ENCODE data around the gene ENKUR. TPM values are rescaled to one million over a fixed set of nuclear protein-coding genes. Genes with fewer than 3 reads are reported as not detected.

ENKUR gene
- not detected in 2 replicates for total RNA-seq (2014; rRNA removed; shearing (Covaris generic))

DNA sequence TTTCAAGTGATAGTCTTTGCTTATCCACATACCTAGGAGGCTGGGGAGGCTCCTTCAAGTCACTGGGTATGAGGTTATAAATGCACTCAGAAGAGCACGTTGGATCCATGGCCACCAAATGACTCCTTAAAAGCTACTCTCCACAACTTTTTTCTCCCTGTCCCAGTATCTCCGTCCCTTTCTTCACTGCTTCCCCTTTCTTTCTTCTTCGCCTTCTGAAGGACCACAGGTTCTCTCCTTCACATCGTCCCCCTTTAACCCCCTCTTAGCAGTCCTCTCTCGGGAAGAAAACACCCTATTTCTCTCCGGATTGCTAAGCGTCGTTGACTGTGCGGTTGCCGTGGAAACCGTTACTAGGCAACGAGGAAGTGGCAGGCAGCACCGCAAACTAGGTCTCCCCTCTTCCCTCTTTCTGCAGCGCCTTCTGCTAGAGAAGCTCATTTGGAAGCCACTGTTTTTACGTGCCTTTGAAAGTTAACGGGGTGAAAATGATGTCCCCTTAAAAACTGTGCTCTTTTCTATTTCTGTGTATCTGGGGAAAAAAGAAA, at the start of gene ENKUR:
TSS of gene ENKUR (minus strand) at position 331 of the 548 bp plus-strand sequence. CDS start at position 109, 222 bp downstream.
- H3K9me3 ChIP-seq (replicated peaks): no peaks in the 10 kb centered on the region
- no peaks in the 10 kb centered on the region for H3K36me3 ChIP-seq
- DNase-seq (ENCODE audit: low read depth in 1 of 2, low spot score in 2 of 2): peak; percentile 91 to 98
- H3K27ac ChIP-seq: peak within 1 kb of the TSS; percentile 61
- no peaks in the 10 kb centered on the region for H3K27me3 ChIP-seq (replicated peaks)
- peaks cover 5% of the 10 kb centered on the region for H3K4me1 ChIP-seq (replicated peaks)
- H3K4me3 ChIP-seq: peak within 1 kb of the TSS; percentile 49

DNA sequence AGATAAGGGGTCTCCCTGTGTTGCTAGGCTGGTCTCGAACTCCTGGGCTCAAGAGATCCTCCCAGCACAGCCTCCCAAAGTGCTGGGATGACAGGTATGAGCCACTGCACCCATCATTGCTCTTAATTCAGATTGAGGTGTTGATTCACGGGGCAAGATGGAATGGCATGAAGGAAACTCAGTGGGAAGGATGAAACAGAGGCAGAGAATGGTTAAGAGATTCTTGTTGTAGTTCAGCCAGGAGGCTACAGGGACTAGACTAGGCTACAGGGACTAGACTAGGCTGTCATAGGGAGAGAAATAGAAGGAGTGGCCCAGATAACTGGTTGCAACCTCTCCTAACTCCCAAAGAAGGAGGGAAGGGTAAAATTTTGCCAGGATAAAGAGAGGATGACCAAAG, 48.4 kb upstream of the ENKUR start:
- no peak for DNase-seq (ENCODE audit: low read depth in 1 of 2, low spot score in 2 of 2)
- no peak overlapping the region for H3K4me3 ChIP-seq
- no peaks in the 10 kb centered on the region for H3K9me3 ChIP-seq (replicated peaks)
- H3K36me3 ChIP-seq: no peaks in the 10 kb centered on the region
- H3K4me1 ChIP-seq (replicated peaks): peaks cover 53% of the 10 kb centered on the region
- H3K27ac ChIP-seq: no peak overlapping the region
- no peaks in the 10 kb centered on the region for H3K27me3 ChIP-seq (replicated peaks)

DNA sequence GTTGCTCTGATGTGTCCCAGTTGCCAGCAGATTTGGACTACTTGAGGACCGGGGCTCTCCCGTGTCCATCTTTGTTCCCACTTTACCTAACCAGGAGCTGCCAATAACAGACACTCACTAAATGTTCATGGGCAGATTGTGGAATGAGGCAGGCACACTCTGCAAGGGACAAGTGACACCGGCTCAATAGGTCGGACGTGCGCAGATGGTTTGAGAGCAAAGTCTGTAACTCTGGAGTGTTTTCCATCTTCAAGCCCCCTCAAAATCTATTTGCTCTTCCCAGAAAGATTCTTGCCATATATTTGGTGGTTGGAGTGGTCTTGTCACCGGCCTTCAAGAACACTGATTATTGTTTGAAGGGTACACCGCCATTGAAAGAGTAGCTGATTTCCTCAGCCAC, 47.7 kb upstream of the ENKUR start:
- Histone ChIP-seq H3K4me3 (no peak overlapping the region), H3K27me3 (replicated peaks) (no peaks in the 10 kb centered on the region), H3K36me3 (no peaks in the 10 kb centered on the region), H3K4me1 (replicated peaks) (peaks cover 52% of the 10 kb centered on the region), H3K9me3 (replicated peaks) (no peaks in the 10 kb centered on the region), H3K27ac (no peak overlapping the region)
- no peak for DNase-seq (ENCODE audit: low read depth in 1 of 2, low spot score in 2 of 2)

GRCh38 chr10:25063157-25063556, 47.2 kb upstream of the ENKUR start:
- Histone ChIP-seq H3K27ac (no peak overlapping the region), H3K4me3 (no peak overlapping the region), H3K4me1 (replicated peaks) (peaks cover 47% of the 10 kb centered on the region), H3K36me3 (no peaks in the 10 kb centered on the region), H3K9me3 (replicated peaks) (no peaks in the 10 kb centered on the region), H3K27me3 (replicated peaks) (no peaks in the 10 kb centered on the region)
- DNase-seq (ENCODE audit: low read depth in 1 of 2, low spot score in 2 of 2): no peak

DNA sequence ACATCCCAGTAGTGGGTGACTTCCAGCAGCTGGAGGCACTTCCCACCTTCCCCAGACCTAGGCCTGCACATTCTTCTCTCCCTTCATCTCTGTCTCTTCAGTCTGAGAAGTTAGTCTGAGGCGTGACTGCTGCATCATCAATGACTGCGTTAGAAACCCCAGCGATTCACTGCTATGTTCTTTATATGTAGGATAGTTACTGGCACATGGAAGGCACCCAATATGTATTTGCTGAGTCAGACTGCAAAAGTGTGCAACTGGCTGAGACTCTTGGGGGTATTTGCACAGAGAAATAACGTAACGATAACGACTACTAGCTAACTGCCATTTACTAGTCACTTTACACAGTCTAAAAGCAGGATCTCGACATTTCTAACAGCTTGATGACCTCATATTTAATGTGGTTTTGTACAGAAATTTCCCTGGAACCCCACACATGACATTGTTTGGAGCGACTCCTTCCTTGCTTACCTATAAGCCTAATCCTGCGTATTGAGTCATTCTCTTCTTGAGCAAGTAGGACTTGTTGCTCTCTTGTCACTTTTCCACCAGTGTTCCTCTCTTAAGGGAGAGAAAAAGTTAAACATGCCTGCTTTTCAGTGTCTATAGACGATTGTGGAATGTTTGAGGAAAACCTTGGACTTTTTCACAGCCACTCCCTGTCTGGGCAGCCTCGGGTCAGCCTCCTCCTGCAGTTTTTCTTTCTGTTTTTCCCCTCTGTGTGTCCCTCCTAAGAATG, 45.9 kb upstream of the ENKUR start:
- Histone ChIP-seq H3K9me3 (replicated peaks) (no peaks in the 10 kb centered on the region), H3K27ac (peak overlapping the region; percentile 77), H3K36me3 (no peaks in the 10 kb centered on the region), H3K27me3 (replicated peaks) (no peaks in the 10 kb centered on the region), H3K4me1 (replicated peaks) (peaks cover 40% of the 10 kb centered on the region), H3K4me3 (peak overlapping the region; percentile 9; the same call in 1 of the 2 replicates)
- DNase-seq (ENCODE audit: low read depth in 1 of 2, low spot score in 2 of 2): no peak

DNA sequence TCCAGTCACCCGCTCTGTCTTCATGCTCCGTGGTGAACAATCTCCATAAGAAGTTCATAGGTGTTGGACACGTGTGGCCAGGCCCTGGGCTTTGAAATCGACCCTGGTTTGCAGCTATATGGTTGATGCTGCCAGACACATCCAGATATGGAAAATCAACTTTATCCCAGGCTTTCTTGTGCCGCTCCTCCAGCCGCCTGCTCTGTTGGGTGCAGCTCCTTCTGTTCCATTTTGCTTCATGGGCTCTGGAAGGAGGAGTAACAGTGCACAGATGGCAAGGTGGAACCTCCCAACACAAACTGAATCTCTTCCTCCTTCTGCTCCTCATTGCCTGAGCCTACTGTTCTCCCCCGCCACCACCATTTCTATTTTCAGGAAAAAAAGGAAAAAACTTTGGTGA, 45.2 kb upstream of the ENKUR start:
- Histone ChIP-seq H3K27ac (peak overlapping the region; percentile 77; the same call in 1 of the 2 replicates), H3K4me3 (no peak overlapping the region), H3K27me3 (replicated peaks) (no peaks in the 10 kb centered on the region), H3K4me1 (replicated peaks) (peaks cover 40% of the 10 kb centered on the region), H3K36me3 (no peaks in the 10 kb centered on the region), H3K9me3 (replicated peaks) (no peaks in the 10 kb centered on the region)
- DNase-seq (ENCODE audit: low read depth in 1 of 2, low spot score in 2 of 2): no peak

DNA sequence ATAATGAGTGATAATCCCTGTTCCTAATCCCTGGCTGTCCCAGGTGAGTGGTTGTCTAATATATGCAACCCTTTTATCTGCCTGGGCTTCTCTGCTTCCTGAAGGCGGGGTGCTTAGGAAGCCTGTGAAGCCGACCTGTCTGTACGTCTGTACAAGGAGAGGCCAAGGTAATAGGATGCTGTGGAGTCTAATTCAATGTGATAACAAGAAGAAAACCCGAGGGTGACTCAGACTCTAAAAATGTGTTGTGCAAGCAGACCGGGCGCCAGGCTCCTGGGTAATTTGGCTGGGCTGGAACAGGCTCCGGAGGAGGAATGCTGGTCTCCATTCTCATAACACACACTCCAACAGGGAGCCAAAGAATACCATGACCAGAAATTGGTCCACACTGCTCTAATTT, 44.0 kb upstream of the ENKUR start:
- Histone ChIP-seq H3K9me3 (replicated peaks) (no peaks in the 10 kb centered on the region), H3K4me3 (no peak overlapping the region), H3K4me1 (replicated peaks) (peaks cover 40% of the 10 kb centered on the region), H3K36me3 (no peaks in the 10 kb centered on the region), H3K27me3 (replicated peaks) (no peaks in the 10 kb centered on the region), H3K27ac (peak overlapping the region; percentile 52)
- peak; percentile 81 to 91 for DNase-seq (ENCODE audit: low read depth in 1 of 2, low spot score in 2 of 2)

DNA sequence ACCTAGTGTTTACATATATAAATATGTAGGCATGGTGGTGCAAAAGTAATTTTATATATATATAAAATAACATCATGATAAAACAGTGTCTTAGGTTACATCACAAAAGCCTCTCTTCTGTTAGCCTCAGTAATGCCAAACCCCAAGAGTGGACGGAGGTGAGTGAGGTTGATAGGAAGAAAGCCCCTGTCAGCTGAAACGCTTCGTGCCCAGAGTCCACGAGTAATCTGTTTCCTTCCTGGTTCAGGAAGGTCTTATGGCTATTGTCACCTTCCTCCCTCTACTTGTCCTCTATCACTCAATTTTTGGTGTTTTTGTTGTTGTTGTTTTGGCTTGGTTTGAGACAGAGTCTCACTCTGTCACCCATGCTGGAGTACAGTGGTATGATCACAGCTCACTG, 41.9 kb upstream of the ENKUR start:
- DNase-seq (ENCODE audit: low read depth in 1 of 2, low spot score in 2 of 2): no peak
- no peaks in the 10 kb centered on the region for H3K27me3 ChIP-seq (replicated peaks)
- no peak overlapping the region for H3K27ac ChIP-seq
- H3K9me3 ChIP-seq (replicated peaks): no peaks in the 10 kb centered on the region
- H3K4me1 ChIP-seq (replicated peaks): peaks cover 35% of the 10 kb centered on the region
- H3K36me3 ChIP-seq: no peaks in the 10 kb centered on the region
- no peak overlapping the region for H3K4me3 ChIP-seq

GRCh38 chr10:25056726-25057125, 40.8 kb upstream of the ENKUR start:
- H3K4me3 ChIP-seq: no peak overlapping the region
- H3K4me1 ChIP-seq (replicated peaks): peaks cover 24% of the 10 kb centered on the region
- no peak overlapping the region for H3K27ac ChIP-seq
- no peaks in the 10 kb centered on the region for H3K9me3 ChIP-seq (replicated peaks)
- no peak for DNase-seq (ENCODE audit: low read depth in 1 of 2, low spot score in 2 of 2)
- H3K27me3 ChIP-seq (replicated peaks): no peaks in the 10 kb centered on the region
- no peaks in the 10 kb centered on the region for H3K36me3 ChIP-seq

GRCh38 chr10:25052012-25052411, 36.1 kb upstream of the ENKUR start:
- no peak overlapping the region for H3K27ac ChIP-seq
- H3K4me1 ChIP-seq (replicated peaks): 0 out of 2 replicates have a peak, but pooled peaks cover 2% of the 10 kb centered on the region
- no peaks in the 10 kb centered on the region for H3K27me3 ChIP-seq (replicated peaks)
- H3K4me3 ChIP-seq: no peak overlapping the region
- H3K9me3 ChIP-seq (replicated peaks): no peaks in the 10 kb centered on the region
- DNase-seq (ENCODE audit: low read depth in 1 of 2, low spot score in 2 of 2): no peak
- no peaks in the 10 kb centered on the region for H3K36me3 ChIP-seq

- Histone ChIP-seq H3K4me3 (no peak overlapping the region), H3K36me3 (no peaks in the 10 kb centered on the region), H3K27ac (no peak overlapping the region), H3K9me3 (replicated peaks) (no peaks in the 10 kb centered on the region), H3K27me3 (replicated peaks) (no peaks in the 10 kb centered on the region), H3K4me1 (replicated peaks) (0 out of 2 replicates have a peak, but pooled peaks cover 2% of the 10 kb centered on the region)
- no peak for DNase-seq (ENCODE audit: low read depth in 1 of 2, low spot score in 2 of 2)
Measured at GRCh38 chr10:25050402-25050801, 34.4 kb upstream of the ENKUR start.

- DNase-seq (ENCODE audit: low read depth in 1 of 2, low spot score in 2 of 2): no peak
- H3K4me1 ChIP-seq (replicated peaks): 0 out of 2 replicates have a peak, but pooled peaks cover 2% of the 10 kb centered on the region
- no peak overlapping the region for H3K4me3 ChIP-seq
Measured at GRCh38 chr10:25049966-25050365, 34.0 kb upstream of the ENKUR start.

GRCh38 chr10:25048450-25048849, 32.5 kb upstream of the ENKUR start:
- Histone ChIP-seq H3K27me3 (replicated peaks) (peaks cover 4% of the 10 kb centered on the region), H3K9me3 (replicated peaks) (no peaks in the 10 kb centered on the region), H3K27ac (no peak overlapping the region), H3K4me1 (replicated peaks) (0 out of 2 replicates have a peak, but pooled peaks cover 2% of the 10 kb centered on the region), H3K4me3 (no peak overlapping the region), H3K36me3 (no peaks in the 10 kb centered on the region)
- no peak for DNase-seq (ENCODE audit: low read depth in 1 of 2, low spot score in 2 of 2)

More at GRCh38 chr10:25049966-25050365, 34.0 kb upstream of the ENKUR start:
- Histone ChIP-seq H3K36me3 (no peaks in the 10 kb centered on the region), H3K9me3 (replicated peaks) (no peaks in the 10 kb centered on the region), H3K27ac (no peak overlapping the region), H3K27me3 (replicated peaks) (peaks cover 1% of the 10 kb centered on the region; the same call in 1 of the 2 replicates)

- Histone ChIP-seq H3K27me3 (replicated peaks) (peaks cover 4% of the 10 kb centered on the region), H3K9me3 (replicated peaks) (no peaks in the 10 kb centered on the region), H3K36me3 (no peaks in the 10 kb centered on the region), H3K4me1 (replicated peaks) (0 out of 2 replicates have a peak, but pooled peaks cover 2% of the 10 kb centered on the region), H3K27ac (no peak overlapping the region), H3K4me3 (no peak overlapping the region)
- peak in 1 of 2 experiments; percentile 45 for DNase-seq (ENCODE audit: low read depth in 1 of 2, low spot score in 2 of 2)
Measured at GRCh38 chr10:25047591-25048301, 31.8 kb upstream of the ENKUR start.
